Tibial artery (tissue), 4 donors: ENCODE results near the gene GALT.

Experiments
- DNase-seq, 2 donors: peaks; one replicate each; pipeline ENCODE4 v3.0.0-alpha.2; 2019
- H3K27ac ChIP-seq, 2 donors: fragments of 200-600 bp; sonication (generic) in 1 of 2; 1 replicate in 1 of 2; 2 replicates in 1 of 2; pipeline ENCODE4 v1.5.1; 2018 to 2019; ENCODE audit warnings: mild to moderate bottlenecking in 1 of 2
- H3K27me3 ChIP-seq, 2 donors: fragments of 200-600 bp; sonication (generic) in 1 of 2; one replicate each; pipeline versions ENCODE4 v1.5.1 to v1.6.0; 2016 to 2019
- H3K36me3 ChIP-seq, 3 donors: fragments of 200-600 bp; sonication (generic) in 2 of 3; one replicate each; pipeline ENCODE4 v1.5.1; 2016 to 2019; ENCODE audit warnings: mild to moderate bottlenecking in 2 of 3
- H3K4me1 ChIP-seq, 4 donors: fragments of 200-600 bp; sonication (generic) in 2 of 4; 1 replicate in 3 of 4; 2 replicates in 1 of 4; pipeline ENCODE4 v1.5.1; 2016 to 2019
- H3K4me3 ChIP-seq, 2 donors: fragments of 200-600 bp; sonication (generic) in 1 of 2; 1 replicate in 1 of 2; 2 replicates in 1 of 2; pipeline ENCODE4 v1.5.1; 2018 to 2019; ENCODE audit warnings: mild to moderate bottlenecking in 2 of 2
- H3K9me3 ChIP-seq, 3 donors: fragments of 200-600 bp; sonication (generic) in 1 of 3; one replicate each; pipeline ENCODE4 v1.5.1; 2016 to 2019
- intact Hi-C: fragments of 100-400 bp; cut with DNase I; formaldehyde crosslinking; loops from one replicate; pipeline ENCODE4 v1.15.0; 2023; ENCODE audit warnings: low total_unique reads
- TF ChIP-seq, protein P1 (sequence below), 2 experiments: fragments of 200-600 bp in 1 of 2; fragments of 450-650 bp in 1 of 2; IDR thresholded peaks; one replicate each; pipeline ENCODE4 v1.5.1; 2017 to 2019; ENCODE audit warnings: antibody characterized with exemption in 2 of 2, mild to moderate bottlenecking in 1 of 2, moderate library complexity in 1 of 2

GALT gene

GRCh38 chr9:34623374-34624235 is 22.9 kb upstream of the GALT start:
- Histone ChIP-seq H3K27ac (no peak overlapping the region), H3K27me3 (peaks cover 4 to 66% of the 10 kb centered on the region in 2 donors), H3K4me3 (no peak overlapping the region), H3K36me3 (peaks cover 0 to 2% (median 0%) of the 10 kb centered on the region in 3 donors), H3K4me1 (peaks cover 0 to 35% (median 26%) of the 10 kb centered on the region in 4 donors), H3K9me3 (no peaks in the 10 kb centered on the region)
- no peak for DNase-seq
- TF ChIP-seq, protein P1, sequence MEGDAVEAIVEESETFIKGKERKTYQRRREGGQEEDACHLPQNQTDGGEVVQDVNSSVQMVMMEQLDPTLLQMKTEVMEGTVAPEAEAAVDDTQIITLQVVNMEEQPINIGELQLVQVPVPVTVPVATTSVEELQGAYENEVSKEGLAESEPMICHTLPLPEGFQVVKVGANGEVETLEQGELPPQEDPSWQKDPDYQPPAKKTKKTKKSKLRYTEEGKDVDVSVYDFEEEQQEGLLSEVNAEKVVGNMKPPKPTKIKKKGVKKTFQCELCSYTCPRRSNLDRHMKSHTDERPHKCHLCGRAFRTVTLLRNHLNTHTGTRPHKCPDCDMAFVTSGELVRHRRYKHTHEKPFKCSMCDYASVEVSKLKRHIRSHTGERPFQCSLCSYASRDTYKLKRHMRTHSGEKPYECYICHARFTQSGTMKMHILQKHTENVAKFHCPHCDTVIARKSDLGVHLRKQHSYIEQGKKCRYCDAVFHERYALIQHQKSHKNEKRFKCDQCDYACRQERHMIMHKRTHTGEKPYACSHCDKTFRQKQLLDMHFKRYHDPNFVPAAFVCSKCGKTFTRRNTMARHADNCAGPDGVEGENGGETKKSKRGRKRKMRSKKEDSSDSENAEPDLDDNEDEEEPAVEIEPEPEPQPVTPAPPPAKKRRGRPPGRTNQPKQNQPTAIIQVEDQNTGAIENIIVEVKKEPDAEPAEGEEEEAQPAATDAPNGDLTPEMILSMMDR (IDR thresholded peaks at IDR 0.05): no peak
- intact Hi-C loops: no loop called here

GRCh38 chr9:34624475-34625185 is 21.8 kb upstream of the GALT start:
- TF ChIP-seq, protein P1 (IDR thresholded peaks at IDR 0.05): no peak
- Histone ChIP-seq H3K9me3 (no peaks in the 10 kb centered on the region), H3K4me3 (no peak overlapping the region), H3K27me3 (peaks cover 10 to 77% of the 10 kb centered on the region in 2 donors), H3K36me3 (no peaks in the 10 kb centered on the region), H3K27ac (no peak overlapping the region), H3K4me1 (peaks cover 0 to 38% (median 29%) of the 10 kb centered on the region in 4 donors)
- intact Hi-C loops: no loop called here
- DNase-seq: no peak

- intact Hi-C loops: no loop called here
- TF ChIP-seq, protein P1 (IDR thresholded peaks at IDR 0.05): no peak
These were observed 21.3 kb upstream of the GALT start for GRCh38 chr9:34625186-34625486.

DNA sequence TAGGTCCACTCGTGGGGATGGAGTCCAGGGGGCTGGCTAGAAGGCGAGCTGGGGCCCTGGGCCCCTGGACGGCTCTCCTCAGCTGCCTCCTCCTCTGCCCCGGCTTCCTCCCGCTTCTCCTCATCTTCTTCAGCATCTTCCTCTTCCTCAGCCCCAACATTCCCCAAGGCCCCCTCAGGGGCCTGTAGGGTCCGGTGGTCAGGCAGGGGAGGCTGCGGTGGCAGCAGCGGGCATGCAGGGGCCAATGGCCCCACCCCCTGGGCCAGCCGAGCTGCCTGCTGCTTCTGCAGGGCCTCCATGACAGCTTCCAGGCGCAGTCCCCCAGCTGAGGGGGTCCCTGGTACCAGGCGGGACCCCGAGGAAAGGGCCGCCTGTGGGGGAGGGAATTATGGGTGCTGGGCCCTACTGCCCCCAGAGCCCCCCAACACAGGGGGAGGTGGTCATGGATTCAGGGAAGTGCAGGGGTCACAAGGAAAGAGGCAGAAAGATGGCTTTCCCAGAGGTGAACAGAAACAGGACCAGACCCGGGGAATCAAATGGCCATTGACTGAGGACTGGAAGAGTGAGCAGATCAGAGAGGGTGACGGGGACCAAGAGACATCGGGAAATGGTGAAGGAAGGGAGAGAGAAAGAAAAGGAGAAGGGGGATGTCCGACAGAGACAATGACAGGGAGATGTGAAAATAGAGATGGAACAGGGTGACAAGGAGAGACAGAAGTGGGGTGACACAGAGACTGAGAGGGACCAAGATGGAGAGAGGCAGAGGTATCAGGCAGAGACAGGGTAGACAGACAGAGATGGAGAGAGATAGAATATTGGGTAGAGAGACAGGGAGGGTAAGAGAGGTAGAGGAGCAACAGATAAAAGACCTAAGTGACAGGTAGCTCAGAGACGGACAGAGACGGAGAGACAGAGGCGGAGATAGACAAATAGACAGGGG is 18.5 kb upstream of the GALT start:
- Histone ChIP-seq H3K27ac (no peak overlapping the region), H3K4me3 (peak overlapping the region in 1 of 2 donors; percentile 54), H3K9me3 (no peaks in the 10 kb centered on the region), H3K36me3 (no peaks in the 10 kb centered on the region), H3K27me3 (peaks cover 10 to 79% of the 10 kb centered on the region in 2 donors), H3K4me1 (peaks cover 0 to 28% (median 23%) of the 10 kb centered on the region in 4 donors)
- no peak for DNase-seq
- TF ChIP-seq, protein P1 (IDR thresholded peaks at IDR 0.05): no peak
- intact Hi-C loops: no loop called here

More at GRCh38 chr9:34625186-34625486, 21.3 kb upstream of the GALT start:
- no peak overlapping the region for H3K4me3 ChIP-seq
- no peaks in the 10 kb centered on the region for H3K36me3 ChIP-seq
- H3K4me1 ChIP-seq: peaks cover 0 to 34% (median 25%) of the 10 kb centered on the region in 4 donors
- H3K27ac ChIP-seq: no peak overlapping the region
- DNase-seq: no peak
- peaks cover 10 to 82% of the 10 kb centered on the region in 2 donors for H3K27me3 ChIP-seq
- H3K9me3 ChIP-seq: no peaks in the 10 kb centered on the region
